Upper lobe of right lung (tissue), 1 donor: ENCODE measurements around the gene MOB3C. TPM values are rescaled to one million over a fixed set of nuclear protein-coding genes. Genes with fewer than 3 reads are reported as not detected.

Experiments used
- ATAC-seq: fragments of 200-7000 bp; cut with Tn5 transposase; one replicate; pipeline ENCODE4 v1.9.1; 2020; ENCODE audit warnings: mild to moderate bottlenecking, moderate library complexity
- DNase-seq: peaks from one replicate; pipeline ENCODE4 v3.0.0-alpha.2; 2020
- H3K27ac ChIP-seq: fragments of 200-600 bp; one replicate; pipeline ENCODE4 v1.8.0; 2022
- H3K27me3 ChIP-seq: fragments of 200-600 bp; one replicate; pipeline ENCODE4 v1.8.0; 2022; ENCODE audit warnings: mild to moderate bottlenecking
- H3K36me3 ChIP-seq: fragments of 200-600 bp; one replicate; pipeline ENCODE4 v1.8.0; 2022
- H3K4me1 ChIP-seq: fragments of 200-600 bp; one replicate; pipeline ENCODE4 v1.8.0; 2022
- H3K4me3 ChIP-seq: fragments of 200-600 bp; one replicate; pipeline ENCODE4 v1.8.0; 2022; ENCODE audit warnings: mild to moderate bottlenecking
- H3K9me3 ChIP-seq: fragments of 200-600 bp; one replicate; pipeline ENCODE4 v1.8.0; 2022
- CTCF ChIP-seq: fragments of 200-600 bp; IDR thresholded peaks from one replicate; pipeline ENCODE4 v1.8.0; 2022; ENCODE audit warnings: antibody characterized with exemption
- intact Hi-C: fragments of 100-400 bp; cut with DNase I; formaldehyde crosslinking; loops from one replicate; pipeline ENCODE4 v1.11.0; 2022
- total RNA-seq: library from RNA; stranded (reverse); fragmentation: NEBNext Ultra II Directional; extraction: Animal tissue kit (Norgen Biotek cat#: 25700); gene quantifications from one replicate; pipeline ENCODE4 v1.2.1, GENCODE V29; 2021
- donor health status: DM: no; HTN: yes; CAD: no; lungs with severe emphysema.

Gene MOB3C
- total RNA-seq, 1 donor from 2014 or later = 24.6 TPM

DNA sequence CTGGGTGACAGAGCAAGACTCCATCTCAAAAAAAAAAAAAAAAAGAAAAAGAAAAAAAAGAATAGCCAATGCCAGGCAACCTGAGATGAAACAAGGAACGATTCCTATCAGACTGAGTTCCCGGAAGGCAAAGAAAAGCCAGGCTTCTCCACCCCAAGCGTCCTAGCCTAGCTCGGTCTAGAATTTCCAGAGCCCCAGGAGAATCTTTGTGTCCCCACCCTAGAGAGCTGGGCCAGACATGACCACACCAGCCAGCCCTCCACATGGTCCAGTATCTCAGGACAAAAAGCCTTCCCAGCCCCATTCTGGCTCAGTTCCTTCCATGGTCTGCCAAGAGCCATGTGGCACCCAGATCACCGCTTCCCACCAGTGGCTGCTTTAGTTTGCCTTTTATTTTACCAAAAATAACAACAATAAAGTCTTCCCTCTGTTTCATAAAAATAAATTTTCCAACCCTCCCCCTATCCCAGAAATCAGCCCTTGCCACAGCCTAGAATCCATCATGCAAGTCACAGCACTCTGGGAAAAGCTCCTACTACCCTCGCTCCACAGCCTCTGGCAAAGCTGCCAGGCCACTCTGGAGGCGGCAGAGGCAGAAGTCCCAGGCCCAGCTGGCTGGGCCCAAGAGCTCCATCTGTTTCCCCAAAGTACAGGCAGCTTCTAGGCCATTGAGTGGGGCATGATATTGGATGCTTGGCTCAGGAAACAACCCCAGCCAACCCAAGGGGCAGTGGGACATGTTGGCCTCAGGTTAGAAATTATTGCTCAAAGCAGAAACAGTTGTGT, 9.1 kb downstream of the MOB3C start:
- DNase-seq = no peak
- no peak overlapping the region for H3K4me3 ChIP-seq

GRCh38 chr1:46606255-46606965, 10.2 kb downstream of the MOB3C start:
- ATAC-seq = no peak
- H3K27ac ChIP-seq = no peak overlapping the region
- H3K36me3 ChIP-seq = peaks cover 24% of the 10 kb centered on the region

More for the DNA sequence above, 9.1 kb downstream of the MOB3C start:
- Histone ChIP-seq H3K27me3 (no peaks in the 10 kb centered on the region), H3K36me3 (peaks cover 24% of the 10 kb centered on the region), H3K9me3 (no peaks in the 10 kb centered on the region), H3K4me1 (peaks cover 34% of the 10 kb centered on the region), H3K27ac (no peak overlapping the region)
- ATAC-seq = no peak
- intact Hi-C loops = no loop called here
- no peak for TF ChIP-seq CTCF

DNA sequence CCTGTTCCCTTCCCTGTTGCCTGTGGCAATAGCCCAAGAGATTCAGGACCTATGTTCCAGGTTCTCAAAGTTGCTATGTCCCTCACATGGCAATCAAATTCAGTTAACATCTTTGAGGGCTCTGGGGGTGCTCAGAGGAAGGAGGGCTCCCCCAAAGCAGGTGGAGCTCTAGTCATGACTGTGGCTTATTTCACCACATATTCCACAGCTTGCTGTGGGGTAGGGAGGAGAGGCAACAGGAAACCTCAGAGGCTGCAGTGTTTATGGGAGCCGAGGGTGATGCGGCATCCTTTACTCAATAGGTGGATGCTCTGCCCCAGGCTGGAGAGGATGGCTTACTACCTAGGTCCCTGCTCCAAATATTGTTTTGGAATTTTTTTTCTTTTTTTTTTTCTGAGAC, 11.4 kb downstream of the MOB3C start:
- intact Hi-C loops = no loop called here
- no peak for TF ChIP-seq CTCF
- Histone ChIP-seq H3K4me1 (peaks cover 32% of the 10 kb centered on the region), H3K27ac (no peak overlapping the region), H3K27me3 (no peaks in the 10 kb centered on the region), H3K36me3 (peaks cover 24% of the 10 kb centered on the region), H3K9me3 (no peaks in the 10 kb centered on the region), H3K4me3 (no peak overlapping the region)
- ATAC-seq = no peak
- DNase-seq = no peak

More at GRCh38 chr1:46606255-46606965, 10.2 kb downstream of the MOB3C start:
- Histone ChIP-seq H3K27me3 (no peaks in the 10 kb centered on the region), H3K4me3 (no peak overlapping the region), H3K4me1 (peaks cover 34% of the 10 kb centered on the region), H3K9me3 (no peaks in the 10 kb centered on the region)
- no peak for TF ChIP-seq CTCF
- intact Hi-C loops = no loop called here
- no peak for DNase-seq

- Histone ChIP-seq H3K27me3 (no peaks in the 10 kb centered on the region), H3K4me1 (peaks cover 42% of the 10 kb centered on the region), H3K4me3 (peak within 1 kb of the TSS; percentile 93), H3K9me3 (no peaks in the 10 kb centered on the region), H3K36me3 (peaks cover 12% of the 10 kb centered on the region), H3K27ac (peak within 1 kb of the TSS; percentile 88)
- ATAC-seq (peak; percentile 99), DNase-seq (peak; percentile 99)
- TF ChIP-seq CTCF = peak; percentile 16
- intact Hi-C loops = no loop called here
Observed at GRCh38 chr1:46603858-46604549, 12.6 kb downstream of the MOB3C start, which contains the start of gene MKNK1. Gene MKNK1, minus strand, starts transcription at chr1:46604268. Its CDS starts 20,941 bp downstream, at chr1:46583327.

DNA sequence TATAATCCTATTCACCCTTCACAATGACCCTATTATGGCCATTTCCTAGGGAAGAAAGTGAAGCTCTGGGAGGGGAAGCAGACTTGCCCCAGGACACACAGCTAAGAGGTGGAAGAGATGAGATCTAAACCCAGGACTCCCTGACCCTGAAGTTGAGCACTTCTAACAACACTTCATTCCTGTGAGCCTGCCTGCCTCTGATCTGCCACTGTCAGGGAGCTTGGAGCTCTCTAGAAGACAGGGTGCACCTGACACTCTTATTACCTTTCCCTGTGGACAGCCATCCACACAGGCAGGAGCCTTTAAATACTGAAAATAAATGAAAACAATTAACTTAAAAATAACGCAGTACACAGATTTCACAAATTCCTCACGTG, 13.1 kb downstream of the MOB3C start:
- Histone ChIP-seq H3K4me1 (peaks cover 44% of the 10 kb centered on the region), H3K4me3 (peak overlapping the region; percentile 93), H3K36me3 (peaks cover 7% of the 10 kb centered on the region), H3K9me3 (no peaks in the 10 kb centered on the region), H3K27me3 (no peaks in the 10 kb centered on the region), H3K27ac (peak overlapping the region; percentile 88)
- no peak for DNase-seq
- intact Hi-C loops = no loop called here
- ATAC-seq = peak; percentile 1
- TF ChIP-seq CTCF = no peak
